Thoracic aorta (tissue), 2 donors: ENCODE data around the gene GFM1. TPM values are rescaled to one million over a fixed set of nuclear protein-coding genes. Genes with fewer than 3 reads are reported as not detected.

Experiments
- ATAC-seq: fragments of 150-250 bp; one replicate; pipeline ENCODE4 v1.8.0; 2017; ENCODE audit warnings: low read depth; ENCODE audit not compliant: insufficient number of reproducible peaks, low FRiP score
- DNase-seq: peaks from one replicate; pipeline ENCODE4 v3.0.0-alpha.2; 2020; ENCODE audit warnings: low spot score
- H3K27ac ChIP-seq, 2 donors: fragments of 200-600 bp; sonication (generic); 1 replicate in 1 of 2; 2 replicates in 1 of 2; pipeline ENCODE4 v1.5.1; 2016; ENCODE audit warnings: mild to moderate bottlenecking in 2 of 2, moderate library complexity in 2 of 2
- H3K27me3 ChIP-seq: fragments of 200-600 bp; sonication (generic); replicated peaks from 2 replicates; pipeline ENCODE4 v1.6.0; 2016; ENCODE audit warnings: mild to moderate bottlenecking; ENCODE audit not compliant: insufficient read depth
- H3K36me3 ChIP-seq: fragments of 200-600 bp; sonication (generic); one replicate; pipeline ENCODE4 v1.5.1; 2016
- H3K4me1 ChIP-seq, 2 donors: fragments of 200-600 bp; sonication (generic); 1 replicate in 1 of 2; 2 replicates in 1 of 2; pipeline versions ENCODE4 v1.5.1 to v1.6.0; 2016; ENCODE audit warnings: low read depth in 2 of 2, mild to moderate bottlenecking in 1 of 2; ENCODE audit not compliant: control insufficient read depth in 1 of 2
- H3K4me3 ChIP-seq: fragments of 200-600 bp; sonication (generic); 2 replicates; pipeline ENCODE4 v1.5.1; 2016; ENCODE audit warnings: mild to moderate bottlenecking
- H3K9me3 ChIP-seq: fragments of 200-600 bp; sonication (generic); 2 replicates; pipeline ENCODE4 v1.5.1; 2016
- CTCF ChIP-seq: fragments of 200-600 bp; sonication (generic); IDR thresholded peaks from one replicate; pipeline ENCODE4 v1.5.1; 2019; ENCODE audit warnings: antibody characterized with exemption
- total RNA-seq, 2 donors: library from RNA; depleted of rRNA; stranded (reverse); fragments of >200 nt; gene quantifications; one replicate each; pipeline versions ENCODE4 v1.1.0 to v1.2.3, GENCODE V29; 2016

The GFM1 gene
- total RNA-seq, 2 donors from 2014 or later: 20.0 to 87.1 TPM

- Histone ChIP-seq H3K9me3 (no peaks in the 10 kb centered on the region), H3K4me1 (no peaks in the 10 kb centered on the region), H3K4me3 (no peak overlapping the region), H3K27ac (no peak overlapping the region), H3K36me3 (peaks cover 27% of the 10 kb centered on the region), H3K27me3 (no peaks in the 10 kb centered on the region)
- ATAC-seq (no peak), DNase-seq (no peak)
- TF ChIP-seq CTCF: no peak
Observed at GRCh38 chr3:158663246-158663645, 18.9 kb downstream of the GFM1 start.

- no peak overlapping the region for H3K27ac ChIP-seq
- H3K9me3 ChIP-seq: no peaks in the 10 kb centered on the region
- no peak for ATAC-seq
- H3K27me3 ChIP-seq: no peaks in the 10 kb centered on the region
- peaks cover 27% of the 10 kb centered on the region for H3K36me3 ChIP-seq
- H3K4me3 ChIP-seq: no peak overlapping the region
- DNase-seq: no peak
- H3K4me1 ChIP-seq: no peaks in the 10 kb centered on the region
- TF ChIP-seq CTCF: no peak
Observed at GRCh38 chr3:158663832-158664231, 19.5 kb downstream of the GFM1 start.

- DNase-seq (no peak), ATAC-seq (no peak)
- Histone ChIP-seq H3K27me3 (no peaks in the 10 kb centered on the region), H3K9me3 (no peaks in the 10 kb centered on the region), H3K27ac (no peak overlapping the region), H3K4me3 (no peak overlapping the region), H3K36me3 (peaks cover 11% of the 10 kb centered on the region), H3K4me1 (peaks cover 0 to 4% of the 10 kb centered on the region in 2 donors)
- no peak for TF ChIP-seq CTCF
Observed at GRCh38 chr3:158666416-158666815, 22.1 kb downstream of the GFM1 start.

- DNase-seq: no peak
- no peak for ATAC-seq
- Histone ChIP-seq H3K36me3 (peaks cover 3% of the 10 kb centered on the region), H3K9me3 (no peaks in the 10 kb centered on the region), H3K27me3 (no peaks in the 10 kb centered on the region), H3K4me3 (no peak overlapping the region), H3K4me1 (peaks cover 0 to 8% of the 10 kb centered on the region in 2 donors), H3K27ac (no peak overlapping the region)
- no peak for TF ChIP-seq CTCF
Observed at GRCh38 chr3:158668506-158668905, 24.2 kb downstream of the GFM1 start.

GRCh38 chr3:158671821-158672214 is 27.5 kb downstream of the GFM1 start:
- peaks cover 0 to 8% of the 10 kb centered on the region in 2 donors for H3K4me1 ChIP-seq
- H3K36me3 ChIP-seq: peaks cover 4% of the 10 kb centered on the region
- DNase-seq: no peak
- ATAC-seq: peak; percentile 42
- no peak for TF ChIP-seq CTCF
- H3K4me3 ChIP-seq: peak overlapping the region; percentile 82
- H3K27ac ChIP-seq: peak overlapping the region in 1 of 2 donors; percentile 67
- H3K9me3 ChIP-seq: no peaks in the 10 kb centered on the region
- no peaks in the 10 kb centered on the region for H3K27me3 ChIP-seq
